Mesenchymal stem cell (in vitro differentiated cells and primary cell): Measurements from ENCODE around the gene PIK3CD.

ENCODE experiments used
- DNase-seq: peaks from one replicate; pipeline ENCODE4 v3.0.0-alpha.2; 2013
- H2AFZ ChIP-seq: one replicate; pipeline ENCODE4 v1.6.1; 2013; ENCODE audit warnings: low read depth, mild to moderate bottlenecking, control low read depth, inconsistent platforms, low read length, moderate library complexity
- H2AK5ac ChIP-seq: 2 replicates; pipeline ENCODE4 v1.6.1; 2013; ENCODE audit warnings: low read length, moderate library complexity, mild to moderate bottlenecking, inconsistent platforms; ENCODE audit not compliant: severe bottlenecking
- H2BK120ac ChIP-seq: one replicate; pipeline ENCODE4 v1.6.1; 2013; ENCODE audit warnings: low read depth, mild to moderate bottlenecking, inconsistent platforms, low read length, moderate library complexity
- H2BK12ac ChIP-seq, 2 experiments: one replicate each; pipeline ENCODE4 v1.6.1; 2013; ENCODE audit warnings: inconsistent platforms in 2 of 2, low read length in 2 of 2, mild to moderate bottlenecking in 2 of 2, moderate library complexity in 2 of 2, control low read depth in 1 of 2
- H2BK15ac ChIP-seq: one replicate; pipeline ENCODE4 v1.6.1; 2013; ENCODE audit warnings: mild to moderate bottlenecking, low read depth, inconsistent platforms; ENCODE audit not compliant: poor library complexity, severe bottlenecking
- H2BK5ac ChIP-seq: 2 replicates; pipeline ENCODE4 v1.6.1; 2013; ENCODE audit warnings: low read depth, mild to moderate bottlenecking, low read length, control low read depth, inconsistent platforms; ENCODE audit not compliant: poor library complexity, severe bottlenecking
- H3K14ac ChIP-seq, 2 experiments: one replicate each; pipeline ENCODE4 v1.6.1; 2013; ENCODE audit warnings: inconsistent platforms in 2 of 2, low read length in 2 of 2, control low read depth in 1 of 2, mild to moderate bottlenecking in 1 of 2, moderate library complexity in 1 of 2
- H3K18ac ChIP-seq, 2 experiments: one replicate each; pipeline ENCODE4 v1.6.1; 2013; ENCODE audit warnings: inconsistent platforms in 2 of 2, low read length in 2 of 2, control low read depth in 1 of 2, low read depth in 1 of 2, mild to moderate bottlenecking in 1 of 2
- H3K23ac ChIP-seq, 2 experiments: one replicate each; pipeline ENCODE4 v1.6.1; 2013; ENCODE audit warnings: inconsistent platforms in 2 of 2, low read length in 2 of 2, mild to moderate bottlenecking in 2 of 2, moderate library complexity in 2 of 2, control low read depth in 1 of 2
- H3K27ac ChIP-seq: 2 replicates; pipeline ENCODE4 v1.5.1; 2013; ENCODE audit warnings: mild to moderate bottlenecking, moderate library complexity, low read length, control low read depth, inconsistent platforms; ENCODE audit not compliant: poor library complexity, severe bottlenecking
- H3K27me3 ChIP-seq, 2 experiments: 2 replicates each; pipeline versions ENCODE4 v1.6.1 to v1.7.0; 2013; ENCODE audit warnings: low read length in 2 of 2, mild to moderate bottlenecking in 2 of 2, moderate library complexity in 2 of 2, control low read depth in 1 of 2, inconsistent platforms in 1 of 2; ENCODE audit not compliant: control insufficient read depth in 1 of 2, insufficient read depth in 1 of 2
- H3K36me3 ChIP-seq, 2 experiments: 2 replicates each; pipeline versions ENCODE4 v1.6.1 to v1.7.0; 2013; ENCODE audit warnings: low read length in 2 of 2, control low read depth in 1 of 2, inconsistent platforms in 1 of 2, low read depth in 1 of 2, mild to moderate bottlenecking in 1 of 2; ENCODE audit not compliant: insufficient read depth in 2 of 2, control insufficient read depth in 1 of 2
- H3K4ac ChIP-seq, 2 experiments: one replicate each; pipeline ENCODE4 v1.6.1; 2013; ENCODE audit warnings: inconsistent platforms in 2 of 2, low read length in 2 of 2, mild to moderate bottlenecking in 2 of 2, moderate library complexity in 2 of 2, control low read depth in 1 of 2, low read depth in 1 of 2
- H3K4me1 ChIP-seq: 2 replicates; pipeline ENCODE4 v1.6.1; 2013; ENCODE audit warnings: low read depth, low read length, control low read depth; ENCODE audit not compliant: control insufficient read depth, insufficient read depth
- H3K4me2 ChIP-seq: 2 replicates; pipeline ENCODE4 v1.6.1; 2013; ENCODE audit warnings: low read length, mild to moderate bottlenecking, inconsistent platforms; ENCODE audit not compliant: poor library complexity, severe bottlenecking
- H3K4me3 ChIP-seq, 2 experiments: 2 replicates each; pipeline versions ENCODE4 v1.5.1 to v1.7.0; 2013; ENCODE audit warnings: low read length in 2 of 2, mild to moderate bottlenecking in 2 of 2, control low read depth in 1 of 2, low read depth in 1 of 2; ENCODE audit not compliant: insufficient read depth in 1 of 2
- H3K79me1 ChIP-seq: replicated peaks from 2 replicates; pipeline ENCODE4 v1.6.1; 2013; ENCODE audit warnings: mild to moderate bottlenecking, control low read depth, low read length, inconsistent platforms; ENCODE audit not compliant: poor library complexity, severe bottlenecking
- H3K9ac ChIP-seq: 2 replicates; pipeline ENCODE4 v1.7.0; 2013; ENCODE audit warnings: mild to moderate bottlenecking, low read length, moderate library complexity
- H3K9me3 ChIP-seq: 2 replicates; pipeline ENCODE4 v1.7.0; 2013; ENCODE audit warnings: mild to moderate bottlenecking, low read length; ENCODE audit not compliant: control insufficient read depth
- H4K8ac ChIP-seq: one replicate; pipeline ENCODE4 v1.6.1; 2013; ENCODE audit warnings: inconsistent platforms, mild to moderate bottlenecking, low read length, moderate library complexity
- H4K91ac ChIP-seq: one replicate; pipeline ENCODE4 v1.6.1; 2013; ENCODE audit warnings: mild to moderate bottlenecking, low read length, inconsistent platforms
- WGBS: methylation state at CpG from one replicate; pipeline ENCODE4 v1.1.7; 2013; ENCODE audit warnings: mixed read lengths; 5-methylcytosine and 5-hydroxymethylcytosine counted together

The PIK3CD gene

GRCh38 chr1:9716404-9717192 lies 65.1 kb downstream of the PIK3CD start:
- Histone ChIP-seq H3K23ac (no peak overlapping the region), H2AK5ac (no peak overlapping the region), H3K36me3 (peaks cover 9 to 79% of the 10 kb centered on the region in 2 experiments), H3K4me3 (no peak overlapping the region), H2BK15ac (no peak overlapping the region), H3K14ac (no peak overlapping the region), H3K18ac (no peak overlapping the region), H2AFZ (no peak overlapping the region), H2BK120ac (no peak overlapping the region), H3K9me3 (no peaks in the 10 kb centered on the region), H3K79me1 (peaks cover 44% of the 10 kb centered on the region), H2BK5ac (no peak overlapping the region), H4K8ac (peak overlapping the region; percentile 29), H2BK12ac (no peak overlapping the region), H3K27ac (no peak overlapping the region), H3K27me3 (no peaks in the 10 kb centered on the region), H3K4me1 (peaks cover 36% of the 10 kb centered on the region), H3K9ac (no peak overlapping the region), H3K4me2 (no peak overlapping the region), H3K4ac (no peak overlapping the region), H4K91ac (no peak overlapping the region)
- 97% methylated on average over 29 of the region's 29 CpGs for WGBS
- no peak for DNase-seq

- Histone ChIP-seq H3K9ac (no peak overlapping the region), H3K4me2 (no peak overlapping the region), H3K27me3 (no peaks in the 10 kb centered on the region), H3K36me3 (peaks cover 13 to 84% of the 10 kb centered on the region in 2 experiments), H4K91ac (no peak overlapping the region), H3K14ac (no peak overlapping the region), H3K79me1 (peaks cover 47% of the 10 kb centered on the region), H3K4ac (no peak overlapping the region), H3K23ac (no peak overlapping the region), H3K9me3 (no peaks in the 10 kb centered on the region), H2BK5ac (no peak overlapping the region), H2BK120ac (no peak overlapping the region), H2BK15ac (peak overlapping the region; percentile 33), H3K18ac (no peak overlapping the region), H2AK5ac (no peak overlapping the region), H2AFZ (no peak overlapping the region), H3K4me3 (no peak overlapping the region), H2BK12ac (no peak overlapping the region), H3K27ac (no peak overlapping the region), H3K4me1 (peaks cover 37% of the 10 kb centered on the region), H4K8ac (no peak overlapping the region)
- WGBS = 85% methylated on average over 24 of the region's 25 CpGs
- DNase-seq = no peak
These were observed 65.9 kb downstream of the PIK3CD start for GRCh38 chr1:9717193-9718005.

GRCh38 chr1:9718006-9718680 lies 66.6 kb downstream of the PIK3CD start:
- Histone ChIP-seq H3K23ac (no peak overlapping the region), H3K9me3 (peaks cover 4% of the 10 kb centered on the region), H3K27me3 (no peaks in the 10 kb centered on the region), H4K91ac (peak overlapping the region; percentile 35), H3K4me2 (no peak overlapping the region), H3K18ac (no peak overlapping the region), H2BK15ac (peak overlapping the region; percentile 82), H3K14ac (no peak overlapping the region), H2BK5ac (no peak overlapping the region), H3K79me1 (peaks cover 55% of the 10 kb centered on the region), H4K8ac (no peak overlapping the region), H2BK12ac (peak overlapping the region in 1 of 2 experiments; percentile 79), H3K27ac (no peak overlapping the region), H2BK120ac (no peak overlapping the region), H3K9ac (no peak overlapping the region), H2AK5ac (peak overlapping the region; percentile 21), H3K4me1 (peaks cover 37% of the 10 kb centered on the region), H3K36me3 (peaks cover 21 to 86% of the 10 kb centered on the region in 2 experiments), H2AFZ (no peak overlapping the region), H3K4me3 (no peak overlapping the region), H3K4ac (no peak overlapping the region)
- WGBS = 96% methylated on average over 10 of the region's 10 CpGs
- no peak for DNase-seq
